Gastrocnemius medialis (tissue), 4 donors: ENCODE data around the gene ZNF366. TPM values are rescaled to one million over a fixed set of nuclear protein-coding genes. Genes with fewer than 3 reads are reported as not detected.

Experiments
- ATAC-seq, 2 donors: fragments of 150-250 bp; one replicate each; pipeline ENCODE4 v1.9.1; 2016
- DNase-seq, 2 donors: peaks; one replicate each; pipeline ENCODE4 v3.0.0-alpha.2; 2019
- H3K27ac ChIP-seq, 4 donors: fragments of 200-600 bp; sonication (generic); 1 replicate in 1 of 4; 2 replicates in 3 of 4; pipeline ENCODE4 v1.5.1; 2016 to 2018; ENCODE audit warnings: mild to moderate bottlenecking in 2 of 4, moderate library complexity in 1 of 4
- H3K27me3 ChIP-seq, 3 donors: fragments of 200-600 bp; sonication (generic) in 2 of 3; 1 replicate in 1 of 3; 2 replicates in 2 of 3; pipeline versions ENCODE4 v1.5.1 to v1.6.0; 2016 to 2019; ENCODE audit warnings: mild to moderate bottlenecking in 1 of 3, moderate library complexity in 1 of 3
- H3K36me3 ChIP-seq, 2 donors: fragments of 200-600 bp; sonication (generic) in 1 of 2; one replicate each; pipeline ENCODE4 v1.5.1; 2017 to 2018
- H3K4me1 ChIP-seq, 2 donors: fragments of 200-600 bp; sonication (generic) in 1 of 2; one replicate each; pipeline ENCODE4 v1.5.1; 2016 to 2017; ENCODE audit warnings: mild to moderate bottlenecking in 2 of 2
- H3K4me3 ChIP-seq, 4 donors: fragments of 200-600 bp; sonication (generic) in 3 of 4; 1 replicate in 1 of 4; 2 replicates in 3 of 4; pipeline ENCODE4 v1.5.1; 2016 to 2019; ENCODE audit warnings: mild to moderate bottlenecking in 2 of 4
- H3K9me3 ChIP-seq, 3 donors: fragments of 200-600 bp; sonication (generic) in 2 of 3; 1 replicate in 1 of 3; 2 replicates in 2 of 3; pipeline ENCODE4 v1.5.1; 2016 to 2019
- CTCF ChIP-seq, 5 experiments: fragments of 450-650 bp in 3 of 5; fragments of 200-600 bp in 2 of 5; sonication (generic) in 2 of 5; IDR thresholded peaks in 4 of 5; conservative IDR thresholded peaks in 1 of 5; 1 replicate in 4 of 5; 2 replicates in 1 of 5; pipeline ENCODE4 v1.5.1; 2016 to 2019; ENCODE audit warnings: antibody characterized with exemption in 5 of 5, mild to moderate bottlenecking in 3 of 5, moderate library complexity in 3 of 5
- POLR2A ChIP-seq, 2 donors: fragments of 450-650 bp; IDR thresholded peaks; one replicate each; pipeline ENCODE4 v1.6.1; 2017; ENCODE audit warnings: antibody characterized with exemption in 2 of 2, mild to moderate bottlenecking in 2 of 2, moderate library complexity in 2 of 2
- in situ Hi-C, 4 donors: fragments of 200-750 bp; cut with MboI; loops; one replicate each; pipeline versions ENCODE4 v1.15.0 to v1.8.0; 2017; ENCODE audit warnings: low sequenced_read_pairs in 4 of 4
- intact Hi-C: fragments of 100-400 bp; cut with DNase I; formaldehyde crosslinking; loops from one replicate; pipeline ENCODE4 v1.15.1; 2023; ENCODE audit warnings: low total_unique reads
- total RNA-seq, 4 donors: library from RNA; depleted of rRNA; stranded (reverse); fragments of >200 nt; gene quantifications; one replicate each; pipeline versions ENCODE4 v1.1.0 to v1.2.3, GENCODE V29; 2016

The ZNF366 gene
- total RNA-seq, 4 donors from 2014 or later, result 2.0 to 5.8 (median 3.0) TPM

GRCh38 chr5:72503888-72504491 is 3.2 kb downstream of the ZNF366 start:
- intact Hi-C loops (loop anchor here (5.0 kb wide), 1 partner anchor 37 kb away; no protein-coding TSS in a partner anchor), in situ Hi-C loops (no loop called here)
- H3K9me3 ChIP-seq, result no peaks in the 10 kb centered on the region
- H3K4me3 ChIP-seq, result peak overlapping the region; percentile 11 to 45 (median 24)
- H3K36me3 ChIP-seq, result no peaks in the 10 kb centered on the region
- H3K4me1 ChIP-seq, result peaks cover 38 to 76% of the 10 kb centered on the region in 2 donors
- DNase-seq (no peak), ATAC-seq (peak; percentile 35 to 57)
- H3K27me3 ChIP-seq, result no peaks in the 10 kb centered on the region
- TF ChIP-seq POLR2A (IDR thresholded peaks at IDR 0.05) (peak; percentile 9 to 41), CTCF (IDR thresholded peaks at IDR 0.05 in 4 of 5, conservative IDR thresholded peaks at IDR 0.05 in 1 of 5) (no peak)
- H3K27ac ChIP-seq, result peak overlapping the region; percentile 67 to 82 (median 76)

GRCh38 chr5:72501488-72501887 is 5.7 kb downstream of the ZNF366 start:
- no peaks in the 10 kb centered on the region for H3K36me3 ChIP-seq
- H3K4me1 ChIP-seq, result peaks cover 22 to 58% of the 10 kb centered on the region in 2 donors
- H3K4me3 ChIP-seq, result no peak overlapping the region
- H3K27me3 ChIP-seq, result no peaks in the 10 kb centered on the region
- peak overlapping the region; percentile 62 to 82 (median 74) for H3K27ac ChIP-seq
- ATAC-seq, result no peak
- in situ Hi-C loops (no loop called here), intact Hi-C loops (loop anchor here (5.0 kb wide), 1 partner anchor 34 kb away; no protein-coding TSS in a partner anchor)
- H3K9me3 ChIP-seq, result no peaks in the 10 kb centered on the region
- no peak for DNase-seq
- TF ChIP-seq CTCF (IDR thresholded peaks at IDR 0.05 in 4 of 5, conservative IDR thresholded peaks at IDR 0.05 in 1 of 5) (no peak), POLR2A (IDR thresholded peaks at IDR 0.05) (no peak)

- peak overlapping the region; percentile 62 to 82 (median 74) for H3K27ac ChIP-seq
- intact Hi-C loops, result loop anchor here (5.0 kb wide), 1 partner anchor 32 kb away; no protein-coding TSS in a partner anchor
- no peaks in the 10 kb centered on the region for H3K9me3 ChIP-seq
- peak in 1 of 2 donors; percentile 18 for DNase-seq
- in situ Hi-C loops, result no loop called here
- no peaks in the 10 kb centered on the region for H3K36me3 ChIP-seq
- ATAC-seq, result peak; percentile 18 to 25
- H3K27me3 ChIP-seq, result no peaks in the 10 kb centered on the region
- TF ChIP-seq CTCF (IDR thresholded peaks at IDR 0.05 in 4 of 5, conservative IDR thresholded peaks at IDR 0.05 in 1 of 5) (no peak), POLR2A (IDR thresholded peaks at IDR 0.05) (no peak)
- no peak overlapping the region for H3K4me3 ChIP-seq
- H3K4me1 ChIP-seq, result peaks cover 17 to 40% of the 10 kb centered on the region in 2 donors
These were observed 7.5 kb downstream of the ZNF366 start for GRCh38 chr5:72499730-72500129.

- H3K4me3 ChIP-seq, result no peak overlapping the region
- H3K36me3 ChIP-seq, result no peaks in the 10 kb centered on the region
- no peak for DNase-seq
- intact Hi-C loops (no loop called here), in situ Hi-C loops (no loop called here)
- no peak for ATAC-seq
- peak overlapping the region in 3 of 4 donors; percentile 74 to 82 (median 75) for H3K27ac ChIP-seq
- no peaks in the 10 kb centered on the region for H3K9me3 ChIP-seq
- H3K4me1 ChIP-seq, result peaks cover 11 to 34% of the 10 kb centered on the region in 2 donors
- TF ChIP-seq POLR2A (IDR thresholded peaks at IDR 0.05), result no peak
- TF ChIP-seq CTCF (IDR thresholded peaks at IDR 0.05 in 4 of 5, conservative IDR thresholded peaks at IDR 0.05 in 1 of 5), result no peak
- no peaks in the 10 kb centered on the region for H3K27me3 ChIP-seq
These were observed 8.1 kb downstream of the ZNF366 start for GRCh38 chr5:72499090-72499489.
